WTC11 (cell line): ENCODE measurements around the gene SDCCAG8. TPM values are rescaled to one million over a fixed set of nuclear protein-coding genes. Genes with fewer than 3 reads are reported as not detected.
A peak's percentile ranks its signal among the peaks of the same experiment; 100 is the strongest.

Source experiments
- ATAC-seq: fragments of 200-7000 bp; cut with Tn5 transposase; 2 replicates; pipeline ENCODE4 v1.10.0; 2021; ENCODE audit warnings: mild to moderate bottlenecking, moderate library complexity
- CTCF ChIA-PET: fragments of 300-600 bp; sonication (Branson Sonifier 250); formaldehyde crosslinking; loops from one replicate; lab custom pipeline; 2021; ENCODE audit warnings: antibody characterized with exemption; lab: Charles Lee
- POLR2A ChIA-PET: fragments of 350-600 bp; sonication (Branson Sonifier 250); formaldehyde crosslinking; loops from one replicate; lab custom pipeline; 2021; ENCODE audit warnings: antibody characterized with exemption; lab: Charles Lee
- DNase-seq: peaks from one replicate; pipeline ENCODE4 v3.0.0; 2021; ENCODE audit warnings: low spot score
- H3K27ac Mint-ChIP-seq: 2 replicates; pipeline ENCODE4 v1.8.0; 2021; ENCODE audit warnings: mixed read lengths
- H3K27me3 Mint-ChIP-seq: 2 replicates; pipeline ENCODE4 v1.8.0; 2021; ENCODE audit warnings: low read depth, mild to moderate bottlenecking, moderate library complexity, mixed read lengths
- H3K36me3 Mint-ChIP-seq: 2 replicates; pipeline ENCODE4 v1.8.0; 2021; ENCODE audit warnings: mixed read lengths
- H3K4me1 Mint-ChIP-seq: 2 replicates; pipeline ENCODE4 v1.8.0; 2022; ENCODE audit warnings: mixed read lengths
- H3K4me3 Mint-ChIP-seq: 2 replicates; pipeline ENCODE4 v1.8.0; 2021; ENCODE audit warnings: mild to moderate bottlenecking, moderate library complexity, mixed read lengths
- H3K9me3 Mint-ChIP-seq: 2 replicates; pipeline ENCODE4 v1.8.0; 2021; ENCODE audit warnings: mixed read lengths
- ATF1 ChIP-seq: sonication (generic); formaldehyde crosslinking; IDR thresholded peaks from 2 replicates; pipeline ENCODE4 v1.8.1; 2023; ENCODE audit warnings: mild to moderate bottlenecking, moderate library complexity, missing genetic modification reagents
- CBFB ChIP-seq: sonication (generic); formaldehyde crosslinking; IDR thresholded peaks from 2 replicates; pipeline ENCODE4 v1.8.1; 2022; ENCODE audit warnings: mild to moderate bottlenecking, low read depth, missing genetic modification reagents
- ESRRA ChIP-seq: sonication (generic); formaldehyde crosslinking; IDR thresholded peaks from 2 replicates; pipeline ENCODE4 v1.8.1; 2022; ENCODE audit warnings: mild to moderate bottlenecking, missing genetic modification reagents, borderline replicate concordance
- ETV6 ChIP-seq: sonication (generic); formaldehyde crosslinking; IDR thresholded peaks from 2 replicates; pipeline ENCODE4 v1.8.1; 2022; ENCODE audit warnings: mild to moderate bottlenecking, missing genetic modification reagents
- GABPB1 ChIP-seq: sonication (generic); formaldehyde crosslinking; IDR thresholded peaks from 2 replicates; pipeline ENCODE4 v1.8.1; 2023; ENCODE audit warnings: mild to moderate bottlenecking, missing genetic modification reagents
- IRF2 ChIP-seq: sonication (generic); formaldehyde crosslinking; IDR thresholded peaks from 2 replicates; pipeline ENCODE4 v1.8.0; 2022; ENCODE audit warnings: low read depth, missing genetic modification reagents, borderline replicate concordance
- KAT7 ChIP-seq: sonication (generic); formaldehyde crosslinking; IDR thresholded peaks from 2 replicates; pipeline ENCODE4 v1.8.1; 2023; ENCODE audit warnings: missing genetic modification reagents, mild to moderate bottlenecking, borderline replicate concordance
- MYBL2 ChIP-seq: sonication (generic); formaldehyde crosslinking; IDR thresholded peaks from 2 replicates; pipeline ENCODE4 v1.8.1; 2023; ENCODE audit warnings: mild to moderate bottlenecking, moderate library complexity, missing genetic modification reagents
- NR1H2 ChIP-seq: sonication (generic); formaldehyde crosslinking; IDR thresholded peaks from 2 replicates; pipeline ENCODE4 v1.9.0; 2021; ENCODE audit warnings: mild to moderate bottlenecking, moderate library complexity, missing genetic modification reagents
- NR2C2 ChIP-seq: sonication (generic); formaldehyde crosslinking; IDR thresholded peaks from 2 replicates; pipeline ENCODE4 v1.8.0; 2022; ENCODE audit warnings: mild to moderate bottlenecking, missing genetic modification reagents
- NR3C1 ChIP-seq: sonication (generic); formaldehyde crosslinking; conservative IDR thresholded peaks from 2 replicates; pipeline ENCODE4 v1.8.1; 2023; ENCODE audit warnings: low read depth, mild to moderate bottlenecking, missing genetic modification reagents
- PRRX2 ChIP-seq: fragments of 250-450 bp; sonication (Bioruptor Pico); IDR thresholded peaks from 2 replicates; pipeline ENCODE4 v1.8.0; 2021; ENCODE audit warnings: mild to moderate bottlenecking
- SMAD3 ChIP-seq: sonication (generic); formaldehyde crosslinking; IDR thresholded peaks from 2 replicates; pipeline ENCODE4 v1.8.0; 2022; ENCODE audit warnings: missing genetic modification reagents, mild to moderate bottlenecking, borderline replicate concordance
- ZBTB21 ChIP-seq: sonication (generic); formaldehyde crosslinking; IDR thresholded peaks from 2 replicates; pipeline ENCODE4 v1.8.1; 2023; ENCODE audit warnings: mild to moderate bottlenecking, missing genetic modification reagents, borderline replicate concordance
- ZNF232 ChIP-seq: sonication (generic); formaldehyde crosslinking; IDR thresholded peaks from 2 replicates; pipeline ENCODE4 v1.8.0; 2022; ENCODE audit warnings: mild to moderate bottlenecking, missing genetic modification reagents
- ZNF396 ChIP-seq: fragments of 250-450 bp; sonication (Bioruptor Pico); IDR thresholded peaks from 2 replicates; pipeline ENCODE4 v1.8.0; 2021; ENCODE audit warnings: mild to moderate bottlenecking, moderate library complexity, borderline replicate concordance
- total RNA-seq: library from RNA; stranded (reverse); gene quantifications from 3 replicates; pipeline ENCODE4 v1.2.3, GENCODE V29; 2021
- TF ChIP-seq, protein P1 (sequence below): sonication (generic); formaldehyde crosslinking; IDR thresholded peaks from 2 replicates; pipeline ENCODE4 v1.8.1; 2022; ENCODE audit warnings: low read depth, missing genetic modification reagents, borderline replicate concordance
- TF ChIP-seq, protein P2 (sequence below): sonication (generic); formaldehyde crosslinking; IDR thresholded peaks from 2 replicates; pipeline ENCODE4 v1.8.0; 2023; ENCODE audit warnings: missing genetic modification reagents
- TF ChIP-seq, protein P3 (sequence below): sonication (generic); formaldehyde crosslinking; IDR thresholded peaks from 2 replicates; pipeline ENCODE4 v1.8.1; 2023; ENCODE audit warnings: mild to moderate bottlenecking, missing genetic modification reagents
- TF ChIP-seq, protein P4 (sequence below): sonication (generic); formaldehyde crosslinking; IDR thresholded peaks from 2 replicates; pipeline ENCODE4 v1.8.0; 2022; ENCODE audit warnings: mild to moderate bottlenecking, missing genetic modification reagents
- TF ChIP-seq, protein P5 (sequence below): fragments of 250-450 bp; sonication (Bioruptor Pico); IDR thresholded peaks from 2 replicates; pipeline ENCODE4 v1.9.0; 2021; ENCODE audit warnings: mild to moderate bottlenecking, borderline replicate concordance

Gene SDCCAG8
- total RNA-seq, 1 experiment from 2014 or later, result 44.3 TPM

DNA sequence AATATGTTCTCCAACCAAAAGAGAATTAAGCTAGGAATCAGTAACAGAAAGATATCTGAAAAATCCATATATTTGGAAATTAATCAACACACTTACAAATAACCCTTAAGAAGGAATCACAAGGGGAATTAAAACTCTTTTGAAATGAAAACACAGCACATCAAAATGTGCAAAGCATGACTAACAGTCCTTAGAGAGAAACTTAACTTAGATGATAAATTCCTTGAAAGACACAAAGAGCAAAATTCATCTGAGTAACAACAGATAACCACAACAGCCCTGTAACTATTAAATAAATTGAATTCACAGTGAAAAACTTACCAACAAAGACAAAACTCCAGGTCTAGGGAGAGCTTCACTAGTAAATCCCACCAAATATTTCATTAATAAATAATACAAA is 283.8 kb downstream of the SDCCAG8 start:
- ChIA-PET CTCF (no interaction called here), POLR2A (no interaction called here)
- DNase-seq (no peak), ATAC-seq (no peak)
- no peaks in the 10 kb centered on the region for H3K36me3 Mint-ChIP-seq
- peaks cover 21% of the 10 kb centered on the region for H3K4me1 Mint-ChIP-seq
- H3K27me3 Mint-ChIP-seq, result no peaks in the 10 kb centered on the region
- H3K27ac Mint-ChIP-seq, result no peak overlapping the region
- TF ChIP-seq MYBL2 (CRISPR knock-in tag) (no peak), NR3C1 (CRISPR knock-in tag) (no peak), ETV6 (CRISPR knock-in tag) (no peak), SMAD3 (CRISPR knock-in tag) (no peak), CBFB (no peak), GABPB1 (CRISPR knock-in tag) (no peak), ZNF396 (CRISPR knock-in tag) (no peak), ESRRA (CRISPR knock-in tag) (no peak), ZBTB21 (CRISPR knock-in tag) (no peak), NR1H2 (CRISPR knock-in tag) (no peak), IRF2 (no peak)
- TF ChIP-seq, protein P1, sequence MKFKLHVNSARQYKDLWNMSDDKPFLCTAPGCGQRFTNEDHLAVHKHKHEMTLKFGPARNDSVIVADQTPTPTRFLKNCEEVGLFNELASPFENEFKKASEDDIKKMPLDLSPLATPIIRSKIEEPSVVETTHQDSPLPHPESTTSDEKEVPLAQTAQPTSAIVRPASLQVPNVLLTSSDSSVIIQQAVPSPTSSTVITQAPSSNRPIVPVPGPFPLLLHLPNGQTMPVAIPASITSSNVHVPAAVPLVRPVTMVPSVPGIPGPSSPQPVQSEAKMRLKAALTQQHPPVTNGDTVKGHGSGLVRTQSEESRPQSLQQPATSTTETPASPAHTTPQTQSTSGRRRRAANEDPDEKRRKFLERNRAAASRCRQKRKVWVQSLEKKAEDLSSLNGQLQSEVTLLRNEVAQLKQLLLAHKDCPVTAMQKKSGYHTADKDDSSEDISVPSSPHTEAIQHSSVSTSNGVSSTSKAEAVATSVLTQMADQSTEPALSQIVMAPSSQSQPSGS (CRISPR knock-in tag), result no peak
- TF ChIP-seq, protein P2, sequence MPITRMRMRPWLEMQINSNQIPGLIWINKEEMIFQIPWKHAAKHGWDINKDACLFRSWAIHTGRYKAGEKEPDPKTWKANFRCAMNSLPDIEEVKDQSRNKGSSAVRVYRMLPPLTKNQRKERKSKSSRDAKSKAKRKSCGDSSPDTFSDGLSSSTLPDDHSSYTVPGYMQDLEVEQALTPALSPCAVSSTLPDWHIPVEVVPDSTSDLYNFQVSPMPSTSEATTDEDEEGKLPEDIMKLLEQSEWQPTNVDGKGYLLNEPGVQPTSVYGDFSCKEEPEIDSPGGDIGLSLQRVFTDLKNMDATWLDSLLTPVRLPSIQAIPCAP, result no peak
- TF ChIP-seq, protein P3, sequence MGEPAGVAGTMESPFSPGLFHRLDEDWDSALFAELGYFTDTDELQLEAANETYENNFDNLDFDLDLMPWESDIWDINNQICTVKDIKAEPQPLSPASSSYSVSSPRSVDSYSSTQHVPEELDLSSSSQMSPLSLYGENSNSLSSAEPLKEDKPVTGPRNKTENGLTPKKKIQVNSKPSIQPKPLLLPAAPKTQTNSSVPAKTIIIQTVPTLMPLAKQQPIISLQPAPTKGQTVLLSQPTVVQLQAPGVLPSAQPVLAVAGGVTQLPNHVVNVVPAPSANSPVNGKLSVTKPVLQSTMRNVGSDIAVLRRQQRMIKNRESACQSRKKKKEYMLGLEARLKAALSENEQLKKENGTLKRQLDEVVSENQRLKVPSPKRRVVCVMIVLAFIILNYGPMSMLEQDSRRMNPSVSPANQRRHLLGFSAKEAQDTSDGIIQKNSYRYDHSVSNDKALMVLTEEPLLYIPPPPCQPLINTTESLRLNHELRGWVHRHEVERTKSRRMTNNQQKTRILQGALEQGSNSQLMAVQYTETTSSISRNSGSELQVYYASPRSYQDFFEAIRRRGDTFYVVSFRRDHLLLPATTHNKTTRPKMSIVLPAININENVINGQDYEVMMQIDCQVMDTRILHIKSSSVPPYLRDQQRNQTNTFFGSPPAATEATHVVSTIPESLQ, result no peak
- H3K4me3 Mint-ChIP-seq, result no peak overlapping the region
- H3K9me3 Mint-ChIP-seq, result no peaks in the 10 kb centered on the region

DNA sequence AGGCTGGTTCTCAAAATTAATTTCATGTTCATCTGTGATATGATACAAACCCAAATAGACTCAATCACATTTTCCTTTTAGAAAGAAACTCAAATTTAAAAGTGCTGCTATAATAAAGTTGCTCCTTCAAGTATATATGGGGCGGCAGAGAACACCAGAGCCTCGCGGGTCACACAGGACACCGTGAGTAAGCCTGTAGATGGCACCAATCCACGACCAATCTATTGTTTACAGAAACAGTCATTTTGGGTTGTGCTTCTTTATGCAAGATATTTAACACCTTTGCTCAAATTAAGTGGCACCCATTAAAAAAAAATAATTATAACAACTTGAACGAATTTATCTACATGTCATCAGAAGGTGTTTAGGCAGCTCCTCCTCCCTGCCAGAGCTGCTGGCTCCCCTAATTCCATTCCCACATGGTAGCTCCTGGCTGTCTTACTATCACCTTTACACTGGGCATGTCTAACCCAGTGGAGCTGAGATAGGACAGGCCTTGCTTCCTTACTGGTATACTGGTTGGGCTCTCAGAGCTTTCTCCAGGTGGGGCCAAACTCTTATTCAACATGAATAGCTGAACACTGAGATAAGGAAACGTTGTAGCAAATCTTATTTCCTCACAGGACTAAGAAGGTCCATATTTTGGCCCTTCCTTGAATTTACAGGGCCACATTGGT is 287.0 kb downstream of the SDCCAG8 start:
- Mint-ChIP-seq H3K27me3 (no peaks in the 10 kb centered on the region), H3K36me3 (no peaks in the 10 kb centered on the region), H3K4me1 (peaks cover 7% of the 10 kb centered on the region), H3K9me3 (no peaks in the 10 kb centered on the region), H3K27ac (no peak overlapping the region), H3K4me3 (no peak overlapping the region)
- peak; percentile 70 for ATAC-seq
- POLR2A ChIA-PET, result no interaction called here
- TF ChIP-seq CBFB (no peak), ATF1 (CRISPR knock-in tag) (no peak), NR2C2 (CRISPR knock-in tag) (no peak), PRRX2 (no peak), ZBTB21 (CRISPR knock-in tag) (no peak), KAT7 (CRISPR knock-in tag) (no peak), ZNF232 (CRISPR knock-in tag) (no peak)
- TF ChIP-seq, protein P4, sequence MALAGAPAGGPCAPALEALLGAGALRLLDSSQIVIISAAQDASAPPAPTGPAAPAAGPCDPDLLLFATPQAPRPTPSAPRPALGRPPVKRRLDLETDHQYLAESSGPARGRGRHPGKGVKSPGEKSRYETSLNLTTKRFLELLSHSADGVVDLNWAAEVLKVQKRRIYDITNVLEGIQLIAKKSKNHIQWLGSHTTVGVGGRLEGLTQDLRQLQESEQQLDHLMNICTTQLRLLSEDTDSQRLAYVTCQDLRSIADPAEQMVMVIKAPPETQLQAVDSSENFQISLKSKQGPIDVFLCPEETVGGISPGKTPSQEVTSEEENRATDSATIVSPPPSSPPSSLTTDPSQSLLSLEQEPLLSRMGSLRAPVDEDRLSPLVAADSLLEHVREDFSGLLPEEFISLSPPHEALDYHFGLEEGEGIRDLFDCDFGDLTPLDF (CRISPR knock-in tag), result no peak
- TF ChIP-seq, protein P3, result no peak
- TF ChIP-seq, protein P5, sequence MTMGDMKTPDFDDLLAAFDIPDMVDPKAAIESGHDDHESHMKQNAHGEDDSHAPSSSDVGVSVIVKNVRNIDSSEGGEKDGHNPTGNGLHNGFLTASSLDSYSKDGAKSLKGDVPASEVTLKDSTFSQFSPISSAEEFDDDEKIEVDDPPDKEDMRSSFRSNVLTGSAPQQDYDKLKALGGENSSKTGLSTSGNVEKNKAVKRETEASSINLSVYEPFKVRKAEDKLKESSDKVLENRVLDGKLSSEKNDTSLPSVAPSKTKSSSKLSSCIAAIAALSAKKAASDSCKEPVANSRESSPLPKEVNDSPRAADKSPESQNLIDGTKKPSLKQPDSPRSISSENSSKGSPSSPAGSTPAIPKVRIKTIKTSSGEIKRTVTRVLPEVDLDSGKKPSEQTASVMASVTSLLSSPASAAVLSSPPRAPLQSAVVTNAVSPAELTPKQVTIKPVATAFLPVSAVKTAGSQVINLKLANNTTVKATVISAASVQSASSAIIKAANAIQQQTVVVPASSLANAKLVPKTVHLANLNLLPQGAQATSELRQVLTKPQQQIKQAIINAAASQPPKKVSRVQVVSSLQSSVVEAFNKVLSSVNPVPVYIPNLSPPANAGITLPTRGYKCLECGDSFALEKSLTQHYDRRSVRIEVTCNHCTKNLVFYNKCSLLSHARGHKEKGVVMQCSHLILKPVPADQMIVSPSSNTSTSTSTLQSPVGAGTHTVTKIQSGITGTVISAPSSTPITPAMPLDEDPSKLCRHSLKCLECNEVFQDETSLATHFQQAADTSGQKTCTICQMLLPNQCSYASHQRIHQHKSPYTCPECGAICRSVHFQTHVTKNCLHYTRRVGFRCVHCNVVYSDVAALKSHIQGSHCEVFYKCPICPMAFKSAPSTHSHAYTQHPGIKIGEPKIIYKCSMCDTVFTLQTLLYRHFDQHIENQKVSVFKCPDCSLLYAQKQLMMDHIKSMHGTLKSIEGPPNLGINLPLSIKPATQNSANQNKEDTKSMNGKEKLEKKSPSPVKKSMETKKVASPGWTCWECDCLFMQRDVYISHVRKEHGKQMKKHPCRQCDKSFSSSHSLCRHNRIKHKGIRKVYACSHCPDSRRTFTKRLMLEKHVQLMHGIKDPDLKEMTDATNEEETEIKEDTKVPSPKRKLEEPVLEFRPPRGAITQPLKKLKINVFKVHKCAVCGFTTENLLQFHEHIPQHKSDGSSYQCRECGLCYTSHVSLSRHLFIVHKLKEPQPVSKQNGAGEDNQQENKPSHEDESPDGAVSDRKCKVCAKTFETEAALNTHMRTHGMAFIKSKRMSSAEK (CRISPR knock-in tag), result no peak
- TF ChIP-seq, all 79 proteins: peak for 0
- no peak for DNase-seq
- CTCF ChIA-PET, result interaction anchor here (0.7 to 1.0 kb wide), 2 partner anchors 15 to 61 kb away, joined by 3 read pairs; no protein-coding TSS in a partner anchor
